ENCODE data around the gene PRKG1.

PRKG1 gene

GRCh38 chr10:51972733-51973346 is 898.6 kb downstream of the PRKG1 start:
- DNase-seq: no peak

GRCh38 chr10:51980752-51981151 is 906.5 kb downstream of the PRKG1 start:
- DNase-seq: no peak

GRCh38 chr10:51981731-51982130 is 907.4 kb downstream of the PRKG1 start:
- no peak for DNase-seq

- no peak for DNase-seq
These were observed 909.2 kb downstream of the PRKG1 start for GRCh38 chr10:51983481-51983880.

GRCh38 chr10:51985336-51985735 is 911.0 kb downstream of the PRKG1 start:
- no peak for DNase-seq

GRCh38 chr10:51986516-51986915 is 912.2 kb downstream of the PRKG1 start:
- DNase-seq: no peak

- no peak for DNase-seq
These were observed 919.2 kb downstream of the PRKG1 start for GRCh38 chr10:51993475-51993874.

- no peak for DNase-seq
These were observed 924.8 kb downstream of the PRKG1 start for GRCh38 chr10:51999096-51999495.

- DNase-seq: no peak
These were observed 930.2 kb downstream of the PRKG1 start for GRCh38 chr10:52004342-52004949.

GRCh38 chr10:52007091-52007490 is 932.8 kb downstream of the PRKG1 start:
- no peak for DNase-seq

GRCh38 chr10:52011118-52011517 is 936.8 kb downstream of the PRKG1 start:
- no peak for DNase-seq

GRCh38 chr10:52019077-52019555 is 944.8 kb downstream of the PRKG1 start:
- DNase-seq: no peak

GRCh38 chr10:52019656-52020055 is 945.4 kb downstream of the PRKG1 start:
- DNase-seq: no peak

- DNase-seq: no peak
These were observed 945.9 kb downstream of the PRKG1 start for GRCh38 chr10:52020173-52020572.

GRCh38 chr10:52020702-52021101 is 946.4 kb downstream of the PRKG1 start:
- no peak for DNase-seq

GRCh38 chr10:52027055-52027705 is 952.9 kb downstream of the PRKG1 start:
- no peak for DNase-seq

GRCh38 chr10:52028523-52028858 is 954.2 kb downstream of the PRKG1 start:
- DNase-seq: no peak

GRCh38 chr10:52029628-52030027 is 955.3 kb downstream of the PRKG1 start:
- DNase-seq: no peak

GRCh38 chr10:52030051-52030790 is 955.9 kb downstream of the PRKG1 start:
- DNase-seq: no peak

- DNase-seq: no peak
These were observed 956.7 kb downstream of the PRKG1 start for GRCh38 chr10:52030975-52031374.

GRCh38 chr10:52031771-52032170 is 957.5 kb downstream of the PRKG1 start:
- DNase-seq: no peak

GRCh38 chr10:52032681-52033629 is 958.7 kb downstream of the PRKG1 start:
- DNase-seq: no peak

All from NCI-H2081 treated with DMSO at 0.1 percent for 48 hours (cell line).